ENCODE results near the gene CD164.

GRCh38 chr6:109381747-109382575 lies at the start of gene CD164:
- TF ChIP-seq POLR2AphosphoS5 (IDR thresholded peaks at IDR 0.05; ENCODE audit: low read depth, low read length): peak; percentile 93
- peak; percentile 52 to 70; a peak in 3 of 4 replicates for TF ChIP-seq REST (IDR thresholded peaks at IDR 0.05; ENCODE audit: insufficient read depth in 1 of 2, low read depth in 2 of 2, low read length in 2 of 2)
- TF ChIP-seq TAF1 (IDR thresholded peaks at IDR 0.05; ENCODE audit: borderline replicate concordance, insufficient read depth, low read length): peak; percentile 96
